Pancreas (tissue), 10 donors: ENCODE measurements around the gene ABHD18. TPM values are rescaled to one million over a fixed set of nuclear protein-coding genes. Genes with fewer than 3 reads are reported as not detected.
A peak's percentile ranks its signal among the peaks of the same experiment; 100 is the strongest.
"Not testable (repeated sequence)": the region's sequence is repeated elsewhere in the genome, so short reads cannot be mapped to it uniquely, and the experiment has no call there.

Experiments used
- ATAC-seq, 4 donors: fragments of 200-7000 bp; cut with Tn5 transposase; one replicate each; pipeline versions ENCODE4 v1.8.0 to v1.9.1; 2020; ENCODE audit warnings: mild to moderate bottlenecking in 4 of 4, moderate library complexity in 4 of 4
- DNase-seq, 6 donors: peaks; one replicate each; pipeline ENCODE4 v3.0.0-alpha.2; 2020
- FAIRE-seq: peaks from 2 replicates; lab custom pipeline; 2012; peaks lifted over from hg19 to GRCh38; lab: Jason Lieb, UNC
- H3K27ac ChIP-seq, 4 donors: fragments of 200-600 bp; sonication (generic); 1 replicate in 3 of 4; 2 replicates in 1 of 4; pipeline versions ENCODE4 v1.5.0 to v1.8.0; 2020
- H3K27me3 ChIP-seq, 4 donors: fragments of 200-600 bp; one replicate each; pipeline ENCODE4 v1.8.0; 2021
- H3K36me3 ChIP-seq, 3 donors: fragments of 200-600 bp; sonication (generic) in 1 of 3; one replicate each; pipeline versions ENCODE4 v1.5.0 to v1.8.0; 2020 to 2021
- H3K4me1 ChIP-seq, 3 donors: fragments of 200-600 bp; one replicate each; pipeline ENCODE4 v1.8.0; 2021
- H3K4me3 ChIP-seq, 4 donors: fragments of 200-600 bp; sonication (generic) in 2 of 4; one replicate each; pipeline versions ENCODE4 v1.5.0 to v1.8.0; 2020 to 2021
- H3K9me3 ChIP-seq, 4 donors: fragments of 200-600 bp; one replicate each; pipeline ENCODE4 v1.8.0; 2021
- CTCF ChIP-seq, 4 donors: fragments of 200-600 bp; sonication (generic) in 3 of 4; IDR thresholded peaks; one replicate each; pipeline versions ENCODE4 v1.5.0 to v1.8.0; 2021; ENCODE audit warnings: antibody characterized with exemption in 4 of 4
- WGBS, 2 donors: extraction: QIAGEN DNeasy Blood & Tissue Kit; methylation state at CpG; one replicate each; pipeline ENCODE4 v1.1.7; 2013; 5-methylcytosine and 5-hydroxymethylcytosine counted together
- intact Hi-C, 3 donors: fragments of 100-400 bp; cut with DNase I; formaldehyde crosslinking; loops; one replicate each; pipeline versions ENCODE4 v1.11.1 to v1.14.2; 2022
- polyA plus RNA-seq, 2 donors: library from polyadenylated mRNA; stranded (reverse); fragments of 200-250 nt; gene quantifications; one replicate each; pipeline ENCODE4 v1.2.3, GENCODE V29; 2013
- total RNA-seq, 6 donors: library from RNA; stranded (reverse); fragmentation: NEBNext Ultra II Directional in 4 of 6; extraction: Animal tissue kit (Norgen Biotek cat#: 25700) in 4 of 6; gene quantifications; one replicate each; pipeline versions ENCODE4 v1.2.1 to v1.2.4, GENCODE V29; 2021 to 2023
- donor health status: healthy with polysubstance abuse.
- donor health status: DM: no; HTN: no; CAD: no; lungs with moderate emphysema.
- donor health status: DM: no; HTN: no; CAD: no.
- donor health status: control.
- donor health status: control.
- donor health status: Bipolar disorder and iron deficiency.
- donor health status: DM: yes; HTN: yes; CAD: no.
- donor health status: DM: no; HTN: no; CAD: no.
- donor health status: DM: no; HTN: no; CAD: no.
- donor health status: DM: yes; HTN: yes; CAD: no.

The ABHD18 gene
- total and polyA plus RNA-seq, 8 donors: 4.0 to 9.3 (median 8.2) TPM

- H3K4me3 ChIP-seq: peak overlapping the region; percentile 64 to 88 (median 76)
- peak overlapping the region; percentile 98 to 100 (median 99) for H3K27ac ChIP-seq
- H3K9me3 ChIP-seq: no peaks in the 10 kb centered on the region
- WGBS, 2 donors: 1% methylated on average over 43 to 101 of the region's 101 CpGs
- intact Hi-C loops: no loop called here
- ATAC-seq: peak; percentile 24 to 50 (median 42)
- H3K4me1 ChIP-seq: peaks cover 0 to 9% (median 0%) of the 10 kb centered on the region in 3 donors
- no peak for FAIRE-seq
- TF ChIP-seq CTCF (IDR thresholded peaks at IDR 0.05): no peak
- peak; percentile 70 to 92 (median 78) for DNase-seq
- H3K27me3 ChIP-seq: no peaks in the 10 kb centered on the region
- no peaks in the 10 kb centered on the region for H3K36me3 ChIP-seq
Observed at GRCh38 chr4:128061566-128062536, 96.6 kb downstream of the ABHD18 start.

- H3K36me3 ChIP-seq, H3K27ac ChIP-seq, H3K27me3 ChIP-seq, DNase-seq, FAIRE-seq, H3K4me3 ChIP-seq, H3K4me1 ChIP-seq, ATAC-seq, H3K9me3 ChIP-seq, intact Hi-C loops: not testable (repeated sequence)
- WGBS, 2 donors: 85 to 93% methylated on average over 7 to 10 of the region's 10 CpGs
Observed at GRCh38 chr4:128066453-128066820, 101.2 kb downstream of the ABHD18 start.

- no peaks in the 10 kb centered on the region for H3K27me3 ChIP-seq
- DNase-seq: no peak
- intact Hi-C loops: no loop called here
- no peak overlapping the region for H3K27ac ChIP-seq
- peak in 2 of 4 donors; percentile 46 to 57 for ATAC-seq
- H3K9me3 ChIP-seq: no peaks in the 10 kb centered on the region
- 77 to 80% methylated on average over 3 of the region's 3 CpGs for WGBS, 2 donors
- no peak overlapping the region for H3K4me3 ChIP-seq
- no peak for TF ChIP-seq CTCF (IDR thresholded peaks at IDR 0.05)
- no peak for FAIRE-seq
- H3K36me3 ChIP-seq: no peaks in the 10 kb centered on the region
- H3K4me1 ChIP-seq: peaks cover 0 to 4% (median 0%) of the 10 kb centered on the region in 3 donors
Observed at GRCh38 chr4:128068918-128069317, 103.7 kb downstream of the ABHD18 start.

GRCh38 chr4:128076464-128076863, 111.3 kb downstream of the ABHD18 start:
- Histone ChIP-seq H3K4me1 (no peaks in the 10 kb centered on the region), H3K36me3 (no peaks in the 10 kb centered on the region), H3K27me3 (no peaks in the 10 kb centered on the region), H3K4me3 (no peak overlapping the region), H3K9me3 (no peaks in the 10 kb centered on the region), H3K27ac (no peak overlapping the region)
- no peak for TF ChIP-seq CTCF (IDR thresholded peaks at IDR 0.05)
- no peak for FAIRE-seq
- ATAC-seq: no peak
- DNase-seq: no peak
- WGBS, 2 donors: 73 to 78% methylated on average over 4 of the region's 4 CpGs
- intact Hi-C loops: no loop called here

Other genes starting within 250 kb of the ABHD18 start
- not detected for gene SLC25A31, start 235.0 kb upstream of the ABHD18 start, total RNA-seq
- under 1 TPM in 1 of 2 donors, not detected in 1; 0.07 TPM for gene SLC25A31, start 235.0 kb upstream of the ABHD18 start, polyA plus RNA-seq
- 1 to 10 TPM; 4.1 to 7.1 (median 6.3) TPM for gene HSPA4L, start 183.1 kb upstream of the ABHD18 start, total RNA-seq
- 1 to 10 TPM; 1.2 to 2.0 TPM for gene HSPA4L, start 183.1 kb upstream of the ABHD18 start, polyA plus RNA-seq
- 1 to 10 TPM in 1 of 6 donors, under 1 TPM in 5; 0.14 to 1.7 (median 0.56) TPM for gene PLK4, start 84.5 kb upstream of the ABHD18 start, total RNA-seq
- gene PLK4, start 84.5 kb upstream of the ABHD18 start, polyA plus RNA-seq: under 1 TPM; 0.47 to 0.72 TPM
- 10 to 100 TPM; 10.8 to 15.8 (median 13.1) TPM for gene MFSD8, start 233 bp upstream of the ABHD18 start, total RNA-seq
- gene MFSD8, start 233 bp upstream of the ABHD18 start, polyA plus RNA-seq: 10 to 100 TPM; 13.5 to 18.4 TPM
- 10 to 100 TPM; 23.7 to 34.2 (median 27.4) TPM for gene LARP1B, start 95.9 kb downstream of the ABHD18 start, total RNA-seq
- 10 to 100 TPM; 19.2 to 20.9 TPM for gene LARP1B, start 95.9 kb downstream of the ABHD18 start, polyA plus RNA-seq